Erythroblast (primary cell): ENCODE results near the gene GTF2F2.

Experiments used
- GATA1 ChIP-seq: IDR thresholded peaks from 2 replicates; pipeline ENCODE4 v1.6.1; 2011; ENCODE audit warnings: low read depth, mild to moderate bottlenecking, control low read depth, low read length, moderate library complexity
- POLR2A ChIP-seq: IDR thresholded peaks from 2 replicates; pipeline ENCODE4 v1.6.1; 2011; ENCODE audit warnings: mild to moderate bottlenecking, low read length

GRCh38 chr13:45296259-45296658, 175.9 kb downstream of the GTF2F2 start:
- TF ChIP-seq POLR2A (no peak), GATA1 (no peak)
